ENCODE data around the gene OR2M4.
"Not testable (repeated sequence)": the region's sequence is repeated elsewhere in the genome, so short reads cannot be mapped to it uniquely, and the experiment has no call there.

Gene OR2M4, protein sequence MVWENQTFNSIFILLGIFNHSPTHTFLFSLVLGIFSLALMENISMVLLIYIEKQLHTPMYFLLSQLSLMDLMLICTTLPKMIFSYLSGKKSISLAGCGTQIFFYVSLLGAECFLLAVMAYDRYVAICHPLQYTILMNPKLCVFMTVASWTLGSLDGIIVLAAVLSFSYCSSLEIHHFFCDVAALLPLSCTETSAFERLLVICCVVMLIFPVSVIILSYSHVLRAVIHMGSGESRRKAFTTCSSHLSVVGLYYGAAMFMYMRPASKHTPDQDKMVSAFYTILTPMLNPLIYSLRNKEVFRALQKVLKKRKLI

DNA sequence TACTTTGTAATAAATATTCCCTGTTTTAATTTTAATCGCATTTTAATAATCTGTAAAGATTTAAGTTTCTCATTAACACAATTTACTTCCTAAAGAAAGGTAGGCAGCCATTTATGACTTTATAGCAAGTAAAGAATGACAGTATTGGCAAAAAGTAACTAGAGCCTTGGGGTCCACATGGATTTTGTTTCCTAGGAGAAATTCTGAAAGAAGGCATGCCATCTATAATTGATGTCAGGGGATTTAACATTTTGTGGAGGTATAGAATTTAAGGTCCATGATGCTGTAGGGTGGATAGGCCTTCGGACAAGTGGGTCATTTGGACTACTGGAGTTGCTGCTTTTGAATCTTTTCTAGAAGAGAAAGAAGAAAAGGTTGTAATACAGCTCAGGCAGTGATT lies at the start of gene OR2M4:
Gene OR2M4 (plus strand): TSS at position 301 of the 400 bp plus-strand sequence. CDS start 7,512 bp downstream, outside the sequence.
- no peak for DNase-seq

DNA sequence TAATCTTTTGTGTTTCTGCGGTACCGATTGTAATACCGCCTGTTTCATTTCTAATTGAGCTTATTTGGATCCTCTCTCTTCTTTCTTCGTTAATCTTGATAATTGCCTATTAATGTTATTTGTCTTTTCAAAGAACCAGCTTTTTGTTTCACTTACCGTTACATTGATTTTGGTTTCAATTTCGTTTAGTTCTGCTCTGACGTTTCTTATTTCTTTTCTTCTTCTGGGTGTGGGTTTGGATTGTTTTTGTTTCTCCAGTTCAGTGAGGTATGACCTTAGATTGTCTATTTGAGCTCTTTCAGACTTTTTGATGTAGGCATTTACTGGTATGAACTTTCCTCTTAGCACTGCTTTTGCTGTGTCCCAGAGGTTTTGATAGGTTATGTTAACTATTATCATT lies 47.2 kb upstream of the OR2M4 start:
- no peak for DNase-seq

DNA sequence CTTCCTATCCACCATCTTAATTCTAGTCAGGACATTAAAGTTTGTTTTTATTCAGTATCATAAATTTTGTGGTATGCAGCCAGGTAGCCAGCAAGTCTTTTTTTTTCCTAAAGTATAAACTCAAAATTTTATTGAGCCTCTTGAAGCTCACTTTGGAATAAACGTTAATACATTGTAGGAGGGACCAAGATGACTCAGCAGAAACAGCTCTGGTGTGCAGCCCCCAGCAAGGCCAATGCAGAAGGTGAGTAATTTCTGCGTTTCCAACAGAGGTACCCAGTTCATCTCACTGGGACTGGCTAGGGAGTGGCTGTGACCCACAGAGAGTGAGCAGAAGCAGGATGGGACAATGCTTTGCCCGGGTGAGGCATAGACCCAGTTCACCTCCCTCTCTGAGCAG lies 43.9 kb upstream of the OR2M4 start:
- DNase-seq, result no peak

DNA sequence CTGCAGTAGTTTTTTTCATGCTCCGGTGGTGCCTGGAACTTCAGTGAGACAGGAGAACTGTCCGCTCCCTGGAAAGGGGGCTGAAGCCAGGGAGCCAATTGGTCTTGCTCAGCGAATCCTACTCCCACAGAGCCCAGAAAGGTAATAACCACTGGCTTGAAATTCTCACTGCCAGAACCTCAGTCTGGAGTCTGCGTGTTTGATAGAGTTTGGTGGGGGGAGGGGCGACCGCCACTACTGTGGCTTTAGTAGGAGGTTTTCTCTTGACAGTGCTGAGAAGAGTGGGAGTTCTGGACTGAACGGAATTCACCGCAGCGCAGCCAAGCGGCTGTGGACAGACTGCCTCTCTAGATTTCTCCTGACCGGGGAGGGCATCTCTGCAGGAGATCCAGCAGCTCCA lies 42.2 kb upstream of the OR2M4 start:
- DNase-seq, result no peak

DNA sequence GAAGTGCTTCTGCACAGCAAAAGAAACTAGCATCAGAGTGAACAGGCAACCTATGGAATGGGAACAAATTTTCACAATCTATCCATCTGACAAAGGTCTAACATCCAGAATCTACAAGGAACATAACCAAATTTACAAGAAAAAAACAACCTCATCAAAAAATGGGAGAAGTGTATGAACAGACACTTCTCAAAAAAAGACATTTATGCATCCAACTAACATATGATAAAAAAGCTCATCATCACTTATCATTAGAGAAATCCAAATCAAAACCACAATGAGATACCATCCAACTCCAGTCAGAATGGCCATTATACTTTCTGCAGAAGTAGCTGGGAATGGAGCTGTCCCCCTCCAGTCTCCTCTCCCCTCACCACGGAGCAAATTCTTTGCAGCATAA lies 37.1 kb upstream of the OR2M4 start:
- no peak for DNase-seq

DNA sequence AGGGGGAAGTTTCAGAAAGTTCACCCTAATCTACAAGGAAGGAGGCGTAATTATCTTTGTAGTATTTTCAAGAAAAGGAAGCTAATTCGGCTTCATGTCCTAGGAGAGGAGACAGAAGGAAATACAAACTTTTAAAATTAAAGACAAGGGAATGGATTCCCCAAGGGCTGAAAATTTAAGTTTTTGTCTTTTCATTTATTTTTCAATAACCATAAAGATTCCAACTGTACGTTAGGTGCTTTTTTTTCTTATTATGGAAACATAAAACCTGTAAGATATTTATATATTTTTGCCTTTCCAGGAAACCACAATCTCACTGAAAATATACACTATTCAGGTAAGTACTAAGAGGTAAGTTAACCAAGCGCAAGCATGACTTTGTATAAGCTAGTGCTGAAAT lies 34.3 kb upstream of the OR2M4 start, which contains the start of gene OR2M3:
Gene OR2M3 (plus strand): TSS at position 301 of the 400 bp plus-strand sequence. CDS start 5,803 bp downstream, outside the sequence.
- DNase-seq, result no peak

DNA sequence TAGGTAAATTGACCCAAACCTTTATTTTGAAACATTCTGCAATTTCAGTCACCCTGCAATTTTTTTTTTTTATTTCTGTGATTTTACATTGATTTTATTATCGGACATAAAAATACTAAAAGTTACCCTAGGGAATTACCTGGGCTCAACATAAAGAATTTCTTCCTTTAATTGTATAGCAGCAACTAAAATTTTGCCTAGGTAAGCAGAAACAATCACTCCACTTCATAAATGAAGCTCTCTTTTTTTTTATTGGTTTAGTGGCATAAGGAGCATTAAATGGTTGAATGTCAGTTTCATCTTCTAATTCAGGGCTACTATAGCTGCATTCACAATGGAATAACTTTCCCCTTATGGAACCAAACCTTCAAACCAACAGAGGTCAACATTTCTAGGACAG lies 15.3 kb upstream of the OR2M4 start:
- no peak for DNase-seq

DNA sequence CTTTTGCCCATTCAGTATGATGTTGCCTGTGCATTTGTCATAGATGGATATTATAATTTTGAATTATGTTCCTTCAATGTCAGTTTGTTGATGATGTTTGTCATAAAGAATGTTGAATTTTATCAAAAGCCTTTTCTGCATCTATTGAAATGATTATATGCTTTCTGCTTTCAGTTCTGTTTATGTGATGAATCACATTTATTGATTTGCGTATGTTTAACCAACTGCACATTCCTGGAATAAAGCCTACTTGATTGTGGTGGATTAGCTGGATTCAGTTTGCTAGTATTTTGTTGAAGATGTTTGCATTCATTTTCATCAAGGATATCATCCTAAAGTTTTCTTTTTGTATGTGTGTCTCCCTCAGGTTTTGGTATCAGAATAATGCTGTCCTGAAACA lies 5.7 kb upstream of the OR2M4 start:
- DNase-seq, result no peak

DNA sequence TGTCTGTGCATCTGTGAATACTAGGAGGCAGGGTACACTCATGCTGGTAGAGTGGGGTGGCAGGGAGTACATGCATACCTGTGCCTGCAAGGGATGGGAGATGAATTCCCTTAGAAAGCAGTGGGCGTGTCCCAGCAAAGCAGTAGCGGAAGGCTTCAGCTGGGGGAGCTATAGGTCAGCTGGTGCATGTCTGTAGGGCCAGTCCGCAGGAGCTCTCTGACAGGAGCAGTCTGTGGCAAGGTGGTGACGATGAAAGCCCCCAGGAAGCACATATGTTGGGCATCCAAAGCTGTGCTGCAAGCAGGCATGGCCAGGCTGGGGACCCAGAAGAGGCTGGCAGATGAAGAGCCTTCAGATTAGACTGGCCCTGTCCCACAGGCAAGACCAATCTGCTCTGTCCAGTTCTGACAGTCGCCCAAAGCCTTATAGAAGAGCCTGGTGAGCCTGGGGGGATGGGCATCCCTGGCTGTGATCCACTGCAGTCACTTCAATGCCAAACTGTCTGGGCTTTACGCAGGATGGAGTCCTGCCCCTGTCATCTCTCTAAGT lies 1.8 kb upstream of the OR2M4 start:
- no peak for DNase-seq

DNA sequence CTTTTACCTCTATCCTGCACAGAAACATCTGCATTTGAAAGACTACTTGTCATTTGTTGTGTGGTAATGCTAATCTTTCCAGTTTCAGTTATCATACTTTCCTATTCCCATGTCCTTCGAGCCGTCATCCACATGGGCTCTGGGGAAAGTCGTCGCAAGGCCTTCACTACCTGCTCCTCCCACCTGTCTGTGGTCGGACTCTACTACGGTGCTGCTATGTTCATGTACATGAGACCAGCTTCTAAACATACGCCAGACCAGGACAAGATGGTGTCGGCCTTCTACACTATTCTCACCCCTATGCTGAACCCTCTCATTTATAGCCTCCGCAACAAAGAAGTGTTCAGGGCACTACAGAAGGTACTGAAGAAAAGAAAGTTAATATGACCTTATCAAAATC lies 8.3 kb downstream of the OR2M4 start:
- no peak for DNase-seq

DNA sequence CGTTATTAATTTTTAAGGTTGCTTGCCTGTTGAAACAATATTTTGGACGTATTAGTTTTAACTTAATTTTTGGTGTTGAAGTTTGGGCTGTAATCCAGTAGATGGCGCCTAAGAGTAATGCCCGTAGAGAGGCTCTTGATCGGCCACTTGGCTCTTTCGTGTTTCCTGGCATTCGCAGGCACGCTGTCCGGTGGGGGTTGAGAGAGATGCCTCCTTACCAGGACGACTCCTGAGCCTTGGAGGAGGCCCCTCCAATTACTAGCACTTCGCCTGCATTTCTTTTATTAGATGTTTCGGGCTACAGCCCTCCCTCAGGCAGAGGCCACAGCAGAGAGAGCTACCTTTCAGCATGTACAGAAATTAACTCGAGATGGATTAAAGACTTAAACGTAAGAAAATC lies 12.0 kb downstream of the OR2M4 start:
- peak; percentile 15 for DNase-seq

DNA sequence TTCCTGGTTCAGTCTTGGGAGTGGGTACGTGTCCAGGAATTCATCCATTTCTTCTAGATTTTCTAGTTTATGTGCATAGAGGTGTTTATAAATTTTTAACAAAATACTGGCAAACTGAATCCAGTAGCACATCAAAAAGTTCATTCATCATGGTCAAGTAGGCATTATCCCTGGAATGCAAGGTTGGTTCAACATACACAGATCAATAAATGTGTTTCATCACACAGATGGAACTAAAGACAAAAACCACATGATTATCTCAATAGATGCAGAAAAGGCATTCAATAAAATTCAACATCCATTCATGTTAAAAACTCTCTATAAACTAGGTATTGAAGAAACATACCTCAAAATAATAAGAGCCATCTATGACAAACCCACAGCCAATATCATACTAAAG lies 28.1 kb downstream of the OR2M4 start:
- DNase-seq, result not testable (repeated sequence)

DNA sequence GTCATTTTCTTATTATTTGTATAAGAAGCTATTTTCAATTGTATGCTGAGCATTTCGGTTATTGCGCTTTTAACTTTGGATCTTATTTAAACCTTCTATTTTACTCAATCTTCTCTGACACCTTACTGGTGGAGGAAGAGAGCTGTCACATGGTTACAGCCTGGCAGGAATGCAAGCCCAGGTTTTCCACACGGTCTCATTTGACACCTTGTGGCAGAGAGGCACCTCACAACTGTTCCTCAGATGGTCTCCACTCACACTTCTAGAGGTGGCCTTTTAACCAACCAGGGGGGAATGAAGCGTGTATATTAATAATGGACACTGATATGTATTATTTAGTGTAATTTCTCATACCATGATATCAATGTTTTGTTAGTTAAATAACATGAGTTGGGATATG lies 37.0 kb downstream of the OR2M4 start:
- no peak for DNase-seq

DNA sequence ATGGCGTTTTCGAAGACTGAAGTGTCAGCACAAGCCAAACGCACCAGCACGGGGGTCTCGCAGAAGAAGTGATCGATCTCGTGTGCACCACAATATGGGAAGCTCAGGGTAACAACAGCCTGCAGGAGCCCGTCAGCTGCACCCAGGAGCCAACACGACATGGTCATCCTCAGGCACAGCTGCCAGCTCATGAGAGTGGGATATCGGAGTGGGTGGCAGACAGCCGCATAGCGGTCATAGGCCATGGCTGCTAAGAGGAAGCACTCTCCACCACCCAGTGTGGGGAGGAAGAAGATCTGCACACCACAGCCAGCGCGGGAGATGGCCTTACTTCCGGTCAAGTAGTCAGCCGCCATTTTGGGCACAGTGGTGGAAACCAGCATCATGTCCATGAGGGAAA lies 42.0 kb downstream of the OR2M4 start:
- not testable (repeated sequence) for DNase-seq

DNA sequence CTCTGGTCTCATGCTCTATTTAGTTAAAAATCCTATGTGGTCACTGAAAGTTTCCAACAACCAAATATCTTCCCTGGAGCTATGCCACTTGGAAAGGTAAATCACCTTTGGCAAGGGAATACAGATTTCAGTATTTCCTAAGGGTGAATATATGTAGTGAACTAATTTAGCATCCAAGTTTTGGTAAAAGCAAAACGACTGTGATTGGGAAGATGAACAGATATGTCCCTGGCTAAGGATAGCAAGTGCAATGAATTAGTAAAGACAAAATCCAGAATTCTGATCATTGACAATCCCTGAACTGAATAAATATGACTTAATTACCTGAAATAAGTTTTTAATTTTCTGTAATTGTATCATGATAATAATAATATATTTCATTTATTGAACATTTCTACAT lies 46.7 kb downstream of the OR2M4 start, which contains the start of gene OR2T33:
Gene OR2T33 (minus strand): TSS at position 101 of the 400 bp plus-strand sequence. CDS start 4,162 bp downstream, outside the sequence.
- no peak for DNase-seq

DNA sequence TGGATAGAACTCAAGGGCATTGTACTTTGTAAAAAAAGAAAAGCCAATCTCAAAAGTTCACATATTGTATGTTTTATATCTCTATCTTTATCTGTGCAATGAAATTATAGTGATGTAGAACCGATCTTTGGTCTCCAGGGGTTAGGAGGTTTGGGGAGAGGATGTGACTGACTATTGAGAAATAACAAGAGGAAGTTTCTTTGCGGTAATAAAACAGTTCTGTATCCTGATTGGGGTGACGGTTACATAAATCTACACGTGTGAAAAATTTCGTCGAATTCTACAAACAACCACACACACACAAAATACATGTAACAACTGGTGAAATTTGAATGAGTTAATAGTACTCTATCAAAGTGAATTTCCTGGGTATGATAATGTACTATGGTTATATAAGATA lies 57.2 kb downstream of the OR2M4 start:
- DNase-seq, result no peak
